ENCODE results near the gene ZSWIM7. TPM values are rescaled to one million over a fixed set of nuclear protein-coding genes. Genes with fewer than 3 reads are reported as not detected.
A peak's percentile ranks its signal among the peaks of the same experiment; 100 is the strongest.

The ZSWIM7 gene
- total and polyA plus RNA-seq, 5 experiments from 2014 or later, result 37.3 to 87.3 (median 60.9) TPM

- Mint-ChIP-seq H3K4me1 (peaks cover 0 to 4% (median under 1%) of the 10 kb centered on the region in 4 donors), H3K36me3 (no peaks in the 10 kb centered on the region), H3K9me3 (no peaks in the 10 kb centered on the region), H3K4me3 (no peak overlapping the region), H3K27ac (no peak overlapping the region), H3K27me3 (peaks cover 0 to 2% (median 0%) of the 10 kb centered on the region in 5 donors)
- POLR2A ChIA-PET, result no interaction called here
- ATAC-seq, result no peak
- DNase-seq, result no peak
Measured at GRCh38 chr17:15952048-15952532, 47.4 kb downstream of the ZSWIM7 start.

DNA sequence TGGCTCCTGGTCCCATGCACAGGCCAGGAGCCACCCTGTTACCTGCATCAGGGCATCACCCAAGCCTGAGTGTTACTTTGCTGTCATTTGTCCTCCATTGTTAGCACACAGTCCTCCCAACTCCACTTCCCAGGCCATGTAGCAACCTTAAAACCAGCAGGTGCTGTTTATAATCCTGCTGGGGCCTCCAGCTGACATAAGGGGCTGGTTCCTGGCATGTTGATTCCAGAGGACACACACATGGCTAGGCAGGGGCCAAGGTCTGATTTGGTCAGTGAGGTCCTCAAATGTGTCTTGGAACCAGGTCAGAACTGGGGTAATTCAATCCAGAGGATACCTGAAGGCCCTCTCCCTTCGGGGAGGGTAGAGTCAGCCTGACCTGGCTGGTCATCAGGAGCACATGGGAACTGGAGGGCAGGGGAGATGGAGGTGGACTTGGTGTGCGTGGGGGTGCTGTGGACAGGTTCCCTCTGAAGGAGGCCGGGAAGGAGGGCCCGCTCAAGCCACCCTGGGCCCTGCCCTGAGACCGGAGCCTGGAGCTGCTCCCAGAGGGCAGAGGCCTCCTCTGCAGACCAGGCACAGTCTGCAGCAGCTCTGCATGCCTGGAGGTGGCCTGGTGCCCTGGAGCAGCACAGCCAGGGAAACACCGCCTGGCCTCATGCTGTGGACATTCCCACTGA, 48.0 kb downstream of the ZSWIM7 start:
- no peak overlapping the region for H3K27ac Mint-ChIP-seq
- DNase-seq, result no peak
- H3K9me3 Mint-ChIP-seq, result no peaks in the 10 kb centered on the region
- H3K36me3 Mint-ChIP-seq, result no peaks in the 10 kb centered on the region
- POLR2A ChIA-PET, result no interaction called here
- no peak overlapping the region for H3K4me3 Mint-ChIP-seq
- H3K27me3 Mint-ChIP-seq, result peaks cover 0 to 4% (median 2%) of the 10 kb centered on the region in 5 donors
- peaks cover 0 to 7% (median 0%) of the 10 kb centered on the region in 4 donors for H3K4me1 Mint-ChIP-seq
- ATAC-seq, result no peak

- H3K4me1 Mint-ChIP-seq, result peaks cover 7 to 20% (median 11%) of the 10 kb centered on the region in 4 donors
- ATAC-seq (no peak), DNase-seq (no peak)
- H3K9me3 Mint-ChIP-seq, result no peaks in the 10 kb centered on the region
- H3K4me3 Mint-ChIP-seq, result no peak overlapping the region
- H3K36me3 Mint-ChIP-seq, result no peaks in the 10 kb centered on the region
- no peak overlapping the region for H3K27ac Mint-ChIP-seq
- POLR2A ChIA-PET, result no interaction called here
- peaks cover 12 to 23% (median 15%) of the 10 kb centered on the region in 5 donors for H3K27me3 Mint-ChIP-seq
Measured at GRCh38 chr17:15947976-15948752, 51.3 kb downstream of the ZSWIM7 start.

GRCh38 chr17:15947271-15947670, 52.2 kb downstream of the ZSWIM7 start:
- Mint-ChIP-seq H3K4me1 (peaks cover 7 to 20% (median 11%) of the 10 kb centered on the region in 4 donors), H3K27me3 (peaks cover 13 to 27% (median 20%) of the 10 kb centered on the region in 5 donors), H3K4me3 (peak overlapping the region in 2 of 10 donors; percentile 25 to 39), H3K27ac (no peak overlapping the region), H3K36me3 (no peaks in the 10 kb centered on the region), H3K9me3 (no peaks in the 10 kb centered on the region)
- DNase-seq (no peak), ATAC-seq (no peak)
- POLR2A ChIA-PET, result no interaction called here

DNA sequence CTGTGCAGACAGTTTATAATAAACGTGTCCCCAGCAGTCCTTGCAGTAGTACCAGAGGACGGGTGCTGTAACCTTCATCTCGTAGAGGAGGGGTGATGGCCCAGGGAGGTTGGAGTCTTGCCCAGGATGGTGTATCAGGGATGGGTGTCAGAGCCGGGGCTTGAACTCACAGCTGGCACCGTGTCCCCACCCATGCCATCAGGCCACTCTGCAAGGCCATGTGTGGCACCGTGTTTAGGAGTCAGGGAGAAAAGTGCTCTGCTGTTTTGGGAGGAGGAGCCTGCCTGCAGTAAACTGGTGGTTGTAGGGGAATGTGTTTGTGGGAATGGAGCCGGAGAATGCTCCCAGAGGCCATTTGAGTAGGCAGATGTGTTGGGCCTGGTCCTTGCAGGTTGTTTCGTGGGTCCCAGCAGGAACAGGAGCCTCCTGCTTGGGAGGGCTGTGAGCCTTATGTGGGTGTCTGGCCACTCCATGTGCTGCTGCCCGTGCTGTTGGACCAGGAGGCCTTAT, 52.8 kb downstream of the ZSWIM7 start:
- H3K4me1 Mint-ChIP-seq, result peaks cover 7 to 20% (median 11%) of the 10 kb centered on the region in 4 donors
- DNase-seq (no peak), ATAC-seq (no peak)
- H3K36me3 Mint-ChIP-seq, result no peaks in the 10 kb centered on the region
- peaks cover 13 to 30% (median 20%) of the 10 kb centered on the region in 5 donors for H3K27me3 Mint-ChIP-seq
- POLR2A ChIA-PET, result no interaction called here
- peak overlapping the region in 5 of 10 donors; percentile 55 to 74 (median 69) for H3K4me3 Mint-ChIP-seq
- H3K9me3 Mint-ChIP-seq, result peaks cover 0 to 2% (median 0%) of the 10 kb centered on the region in 9 donors
- H3K27ac Mint-ChIP-seq, result no peak overlapping the region

DNA sequence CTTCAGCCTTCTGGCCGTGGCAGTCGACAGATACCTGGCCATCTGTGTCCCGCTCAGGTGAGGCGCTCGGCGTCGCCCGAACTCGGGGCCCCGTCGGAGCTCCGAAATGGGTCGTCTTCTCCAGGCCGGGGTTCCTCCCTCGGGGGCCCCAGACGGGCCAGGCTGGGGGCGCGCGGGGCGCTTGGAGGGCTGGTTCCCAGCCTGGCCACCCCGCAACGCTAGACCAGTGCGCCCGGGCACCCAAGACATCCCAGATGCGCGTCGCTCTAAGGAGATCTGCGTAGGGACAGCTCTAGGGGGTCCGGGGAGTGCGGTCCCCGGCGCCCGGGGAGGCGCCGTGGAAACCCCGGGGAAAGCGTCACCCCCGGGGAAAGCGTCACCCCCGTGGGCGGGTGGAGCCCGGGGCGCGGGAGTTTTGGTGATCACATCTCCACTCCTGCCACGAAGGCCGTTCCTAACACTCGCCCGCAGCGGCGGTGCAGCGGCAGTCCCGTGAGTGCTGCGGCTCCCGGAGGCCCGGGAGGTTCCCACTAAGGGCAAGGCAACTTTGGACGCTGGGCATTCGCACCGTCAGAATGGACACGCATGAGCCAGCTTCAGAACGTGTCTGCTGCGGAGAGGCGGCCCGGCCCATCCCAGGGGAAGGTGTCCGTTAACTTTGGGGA, 53.8 kb downstream of the ZSWIM7 start:
- peak overlapping the region; percentile 74 to 86 (median 80) for H3K4me3 Mint-ChIP-seq
- H3K27ac Mint-ChIP-seq, result no peak overlapping the region
- peak in 1 of 2 donors; percentile 27 for ATAC-seq
- DNase-seq, result peak in 1 of 10 donors; percentile 28
- peaks cover 0 to 2% (median 0%) of the 10 kb centered on the region in 9 donors for H3K9me3 Mint-ChIP-seq
- peaks cover 7 to 20% (median 11%) of the 10 kb centered on the region in 4 donors for H3K4me1 Mint-ChIP-seq
- H3K27me3 Mint-ChIP-seq, result peaks cover 16 to 33% (median 20%) of the 10 kb centered on the region in 5 donors
- H3K36me3 Mint-ChIP-seq, result no peaks in the 10 kb centered on the region
- POLR2A ChIA-PET, result interaction anchor here (0.9 to 2.1 kb wide), 3 partner anchors 21 to 54 kb away, joined by 3 to 14 read pairs (median 6); partner anchors contain the start of genes TTC19 and ZSWIM7

DNA sequence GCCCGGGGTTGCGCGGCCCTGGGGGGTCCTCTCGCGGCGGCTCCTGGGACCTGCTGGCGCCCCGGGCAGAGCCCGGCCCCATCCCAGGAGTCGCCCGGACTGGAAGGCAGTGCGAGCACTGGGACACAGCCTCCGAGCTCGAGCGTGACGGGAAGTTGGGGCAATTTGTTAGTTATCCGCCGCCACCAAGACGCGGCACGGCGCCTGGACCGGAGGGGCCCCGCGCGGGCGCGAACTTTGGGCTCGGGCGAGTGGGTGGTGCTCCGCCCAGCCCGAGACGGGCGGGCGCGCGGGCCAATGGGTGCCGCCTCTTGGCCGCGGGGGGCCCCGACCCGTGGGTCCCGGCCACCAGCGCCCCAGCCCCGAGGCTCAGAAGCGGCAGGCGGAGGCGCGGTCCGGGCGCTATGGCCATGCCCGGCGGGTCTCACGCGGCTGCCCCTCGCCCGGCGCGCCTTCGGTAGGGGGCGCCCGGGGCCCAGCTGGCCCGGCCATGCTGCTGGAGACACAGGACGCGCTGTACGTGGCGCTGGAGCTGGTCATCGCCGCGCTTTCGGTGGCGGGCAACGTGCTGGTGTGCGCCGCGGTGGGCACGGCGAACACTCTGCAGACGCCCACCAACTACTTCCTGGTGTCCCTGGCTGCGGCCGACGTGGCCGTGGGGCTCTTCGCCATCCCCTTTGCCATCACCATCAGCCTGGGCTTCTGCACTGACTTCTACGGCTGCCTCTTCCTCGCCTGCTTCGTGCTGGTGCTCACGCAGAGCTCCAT, 54.6 kb downstream of the ZSWIM7 start, which contains the start of gene ADORA2B:
Gene ADORA2B, plus strand, starts transcription at position 372 of the 768 bp plus-strand sequence. Its CDS starts 119 bp downstream, at position 491.
- peaks cover 0 to 2% (median 0%) of the 10 kb centered on the region in 9 donors for H3K9me3 Mint-ChIP-seq
- DNase-seq, result peak in 6 of 10 donors; percentile 18 to 39 (median 29)
- ATAC-seq, result peak; percentile 70 to 79
- H3K27ac Mint-ChIP-seq, result peak within 1 kb of the TSS in 2 of 10 donors; percentile 66 to 82
- peak within 1 kb of the TSS; percentile 77 to 95 (median 86) for H3K4me3 Mint-ChIP-seq
- H3K4me1 Mint-ChIP-seq, result peaks cover 7 to 20% (median 11%) of the 10 kb centered on the region in 4 donors
- H3K36me3 Mint-ChIP-seq, result no peaks in the 10 kb centered on the region
- peaks cover 17 to 36% (median 21%) of the 10 kb centered on the region in 5 donors for H3K27me3 Mint-ChIP-seq
- POLR2A ChIA-PET, result interaction anchor here (0.9 to 2.1 kb wide), 4 partner anchors 20 to 54 kb away, joined by 3 to 14 read pairs (median 4); partner anchors contain the start of genes TTC19 and ZSWIM7

GRCh38 chr17:15943971-15944758, 55.3 kb downstream of the ZSWIM7 start:
- peaks cover 7 to 20% (median 11%) of the 10 kb centered on the region in 4 donors for H3K4me1 Mint-ChIP-seq
- H3K27ac Mint-ChIP-seq, result peak overlapping the region in 3 of 10 donors; percentile 1 to 82 (median 66)
- H3K27me3 Mint-ChIP-seq, result peaks cover 17 to 36% (median 23%) of the 10 kb centered on the region in 5 donors
- peaks cover 0 to 2% (median 0%) of the 10 kb centered on the region in 9 donors for H3K9me3 Mint-ChIP-seq
- POLR2A ChIA-PET, result interaction anchor here (1.0 to 2.1 kb wide), 3 partner anchors 21 to 55 kb away, joined by 3 to 14 read pairs (median 6); partner anchors contain the start of genes TTC19 and ZSWIM7
- no peaks in the 10 kb centered on the region for H3K36me3 Mint-ChIP-seq
- no peak for ATAC-seq
- peak in 1 of 10 donors; percentile 16 for DNase-seq
- H3K4me3 Mint-ChIP-seq, result peak overlapping the region; percentile 77 to 95 (median 86)

- Mint-ChIP-seq H3K27ac (no peak overlapping the region), H3K36me3 (no peaks in the 10 kb centered on the region), H3K9me3 (peaks cover 0 to 2% (median 0%) of the 10 kb centered on the region in 9 donors), H3K4me1 (peaks cover 7 to 20% (median 11%) of the 10 kb centered on the region in 4 donors), H3K4me3 (peak overlapping the region in 1 of 10 donors; percentile 19), H3K27me3 (peaks cover 17 to 38% (median 23%) of the 10 kb centered on the region in 5 donors)
- DNase-seq (no peak), ATAC-seq (no peak)
- POLR2A ChIA-PET, result no interaction called here
Measured at GRCh38 chr17:15942207-15942833, 57.2 kb downstream of the ZSWIM7 start.

- DNase-seq, result no peak
- peaks cover 16 to 37% (median 21%) of the 10 kb centered on the region in 5 donors for H3K27me3 Mint-ChIP-seq
- peak overlapping the region in 1 of 10 donors; percentile 31 for H3K27ac Mint-ChIP-seq
- H3K4me3 Mint-ChIP-seq, result no peak overlapping the region
- peaks cover 0 to 2% (median 0%) of the 10 kb centered on the region in 9 donors for H3K9me3 Mint-ChIP-seq
- POLR2A ChIA-PET, result no interaction called here
- no peak for ATAC-seq
- no peaks in the 10 kb centered on the region for H3K36me3 Mint-ChIP-seq
- peaks cover 7 to 15% (median 11%) of the 10 kb centered on the region in 4 donors for H3K4me1 Mint-ChIP-seq
Measured at GRCh38 chr17:15941781-15942180, 57.7 kb downstream of the ZSWIM7 start.
